A549 (cell line): Measurements from ENCODE around the gene TNPO2. TPM values are rescaled to one million over a fixed set of nuclear protein-coding genes. Genes with fewer than 3 reads are reported as not detected.

ENCODE experiments used
- ATAC-seq, 2 experiments: fragments of 200-7000 bp in 1 of 2; fragments of >200 bp in 1 of 2; cut with Nextera tagmentation in 1 of 2; cut with Tn5 transposase in 1 of 2; 3 replicates each; pipeline versions ENCODE4 v1.8.0 to v1.9.1; 2018 to 2020; ENCODE audit warnings: mild to moderate bottlenecking in 1 of 2, moderate library complexity in 1 of 2
- CTCF ChIA-PET: fragments of 300-600 bp; sonication (Branson Sonifier 250); formaldehyde crosslinking; extraction: SDS; loops from one replicate; lab custom pipeline; 2021; ENCODE audit warnings: antibody characterized with exemption, inconsistent platforms; lab: Yijun Ruan, JAX
- POLR2A ChIA-PET: fragments of 350-600 bp; formaldehyde crosslinking; extraction: SDS; loops from one replicate; lab custom pipeline; 2021; ENCODE audit warnings: antibody characterized with exemption, inconsistent platforms; lab: Yijun Ruan, JAX
- DNase-seq, 2 experiments: peaks; one replicate each; pipeline versions ENCODE4 v3.0.0 to v3.0.0-alpha.2; 2011 to 2016; ENCODE audit warnings: low read depth in 1 of 2, low spot score in 1 of 2
- FAIRE-seq: peaks from 2 replicates; lab custom pipeline; 2011; peaks lifted over from hg19 to GRCh38; lab: Jason Lieb, UNC
- H3K27ac ChIP-seq, 2 experiments: fragments of >200 bp; sonication (Bioruptor Twin); formaldehyde crosslinking; 3 replicates each; pipeline ENCODE4 v1.5.1; 2016 to 2017
- H3K4me1 ChIP-seq: fragments of >200 bp; sonication (Bioruptor Twin); formaldehyde crosslinking; 3 replicates; pipeline ENCODE4 v1.6.1; 2016
- H3K4me2 ChIP-seq: fragments of >200 bp; sonication (Bioruptor Twin); formaldehyde crosslinking; 3 replicates; pipeline ENCODE4 v1.6.1; 2016
- H3K4me3 ChIP-seq: fragments of >200 bp; sonication (Bioruptor Twin); formaldehyde crosslinking; 3 replicates; pipeline ENCODE4 v1.5.1; 2016
- H3K9me3 ChIP-seq: fragments of >200 bp; sonication (Bioruptor Twin); formaldehyde crosslinking; 3 replicates; pipeline ENCODE4 v1.6.1; 2016
- BHLHE40 ChIP-seq: IDR thresholded peaks from 2 replicates; pipeline ENCODE4 v1.6.1; 2012; ENCODE audit warnings: low read depth, low read length, inconsistent platforms
- CBX2 ChIP-seq: fragments of 200-600 bp; sonication (generic); IDR thresholded peaks from 2 replicates; pipeline ENCODE4 v1.6.1; 2016; ENCODE audit warnings: low read depth, mild to moderate bottlenecking, borderline replicate concordance
- CBX8 ChIP-seq: fragments of 200-600 bp; sonication (generic); IDR thresholded peaks from 2 replicates; pipeline ENCODE4 v1.6.1; 2016
- CHD4 ChIP-seq: fragments of 200-600 bp; sonication (generic); IDR thresholded peaks from 2 replicates; pipeline ENCODE4 v1.6.1; 2016; ENCODE audit warnings: antibody characterized with exemption, mild to moderate bottlenecking, borderline replicate concordance
- EP300 ChIP-seq, 2 experiments: fragments of >200 bp; sonication (Bioruptor Twin); formaldehyde crosslinking; IDR thresholded peaks; 2 replicates in 1 of 2; 3 replicates in 1 of 2; pipeline ENCODE4 v1.6.1; 2016 to 2017
- ESRRA ChIP-seq: fragments of 150-350 bp; IDR thresholded peaks from 2 replicates; pipeline ENCODE4 v1.6.1; 2014; ENCODE audit warnings: mild to moderate bottlenecking, low read length, borderline replicate concordance
- FOSB ChIP-seq: fragments of 250-450 bp; sonication (Bioruptor Pico); IDR thresholded peaks from 2 replicates; pipeline ENCODE4 v1.5.0; 2020; ENCODE audit warnings: mild to moderate bottlenecking, moderate library complexity
- HEYL ChIP-seq: fragments of 250-450 bp; sonication (Bioruptor Pico); IDR thresholded peaks from 2 replicates; pipeline ENCODE4 v1.8.0; 2021; ENCODE audit warnings: mild to moderate bottlenecking, moderate library complexity
- JUN ChIP-seq, 2 experiments: fragments of >200 bp; sonication (Bioruptor Twin); formaldehyde crosslinking; IDR thresholded peaks; 2 replicates in 1 of 2; 3 replicates in 1 of 2; pipeline ENCODE4 v1.6.1; 2016 to 2017
- JUNB ChIP-seq: fragments of >200 bp; sonication (Bioruptor Twin); formaldehyde crosslinking; IDR thresholded peaks from 2 replicates; pipeline ENCODE4 v1.6.1; 2016
- MAZ ChIP-seq: fragments of 150-350 bp; IDR thresholded peaks from 2 replicates; pipeline ENCODE4 v1.6.1; 2014; ENCODE audit warnings: antibody characterized with exemption, low read depth, low read length, borderline replicate concordance
- NPAS2 ChIP-seq: fragments of 250-450 bp; sonication (Bioruptor Pico); IDR thresholded peaks from 2 replicates; pipeline ENCODE4 v1.8.0; 2022; ENCODE audit warnings: mild to moderate bottlenecking, moderate library complexity, borderline replicate concordance
- NR3C1 ChIP-seq: fragments of >200 bp; sonication (Bioruptor Twin); formaldehyde crosslinking; IDR thresholded peaks from 3 replicates; pipeline ENCODE4 v1.6.1; 2017
- POLR2AphosphoS2 ChIP-seq: conservative IDR thresholded peaks from 2 replicates; pipeline ENCODE4 v1.6.1; 2012; ENCODE audit warnings: low read length, improper control_type of control experiment, inconsistent platforms
- RCOR1 ChIP-seq: fragments of 150-350 bp; IDR thresholded peaks from 2 replicates; pipeline ENCODE4 v1.6.1; 2014; ENCODE audit warnings: antibody characterized with exemption, low read length, low read depth
- SMC3 ChIP-seq: fragments of >200 bp; sonication (Bioruptor Twin); formaldehyde crosslinking; IDR thresholded peaks from 3 replicates; pipeline ENCODE4 v1.6.1; 2018; ENCODE audit warnings: inconsistent platforms
- TFCP2L1 ChIP-seq: fragments of 250-450 bp; sonication (Bioruptor Pico); IDR thresholded peaks from 2 replicates; pipeline ENCODE4 v1.5.0; 2021; ENCODE audit warnings: mild to moderate bottlenecking
- TP53 ChIP-seq: fragments of 250-450 bp; sonication (Bioruptor Pico); IDR thresholded peaks from 2 replicates; pipeline ENCODE4 v1.5.0; 2021; ENCODE audit warnings: mild to moderate bottlenecking, moderate library complexity
- ZFP36 ChIP-seq: fragments of 450-650 bp; IDR thresholded peaks from 2 replicates; pipeline ENCODE4 v1.6.1; 2014; ENCODE audit warnings: borderline replicate concordance; ENCODE audit not compliant: partially characterized antibody
- WGBS: methylation state at CpG from one replicate; pipeline ENCODE4 v1.1.6; 2017; ENCODE audit errors: missing lambda C conversion rate; 5-methylcytosine and 5-hydroxymethylcytosine counted together
- polyA plus RNA-seq, 4 experiments: library from polyadenylated mRNA; depleted of rRNA in 3 of 4; stranded (reverse); fragments of >200 nt; fragmentation: RNase III in 1 of 4; extraction: RNeasy Plus Mini Kit Qiagen cat#74134 plus additional on column Dnase treatment in 1 of 4; gene quantifications; 2 replicates in 3 of 4; 3 replicates in 1 of 4; pipeline ENCODE4 v1.2.3, GENCODE V29; 2011 to 2017
- TF ChIP-seq, protein P1 (sequence below): IDR thresholded peaks from 2 replicates; pipeline ENCODE4 v1.6.1; 2012
- TF ChIP-seq, protein P2 (sequence below): fragments of 200-600 bp; sonication (generic); IDR thresholded peaks from 2 replicates; pipeline ENCODE4 v1.6.1; 2016; ENCODE audit warnings: antibody characterized with exemption, mild to moderate bottlenecking, moderate library complexity
- TF ChIP-seq, protein P3 (sequence below): IDR thresholded peaks from 2 replicates; pipeline ENCODE4 v1.6.1; 2012
- TF ChIP-seq, protein P4 (sequence below): fragments of 250-450 bp; sonication (Bioruptor Pico); IDR thresholded peaks from 2 replicates; pipeline ENCODE4 v1.5.0; 2020; ENCODE audit warnings: low read depth, mild to moderate bottlenecking, moderate library complexity
- TF ChIP-seq, protein P5 (sequence below): fragments of 450-650 bp; IDR thresholded peaks from 2 replicates; pipeline ENCODE4 v1.6.1; 2014; ENCODE audit warnings: antibody characterized with exemption

The TNPO2 gene
- polyA plus RNA-seq, 2 of the 4 experiments (the other 2 are of a cell fraction), result 33.7 to 41.0 TPM

DNA sequence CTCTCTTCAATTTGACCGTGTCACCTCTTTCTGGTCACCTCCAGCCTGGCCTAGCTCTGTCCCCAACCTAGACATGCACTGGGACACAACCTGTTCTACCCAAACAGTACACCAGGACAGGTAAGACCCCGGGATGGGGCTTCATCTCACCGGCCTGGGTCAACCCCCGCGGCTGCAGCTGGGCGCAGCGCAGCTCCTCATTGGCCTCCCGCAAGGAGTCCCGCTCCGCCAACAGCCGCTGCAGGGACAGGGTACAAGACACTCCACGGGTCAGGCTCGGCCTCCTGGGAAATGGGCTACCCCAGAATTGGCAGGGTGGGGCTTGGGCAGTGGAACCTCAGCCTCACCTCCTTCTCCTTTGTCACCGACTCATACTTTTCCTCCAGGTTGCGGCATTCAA is 43.9 kb upstream of the TNPO2 start:
- ChIA-PET POLR2A (interaction anchor here (0.6 kb wide), 1 partner anchor 52 kb away, joined by 11 read pairs; no protein-coding TSS in a partner anchor), CTCF (interaction anchor here (3.2 to 38.2 kb wide), 6 partner anchors 1 to 117 kb away, joined by 17 to 901 read pairs (median 402); partner anchors contain the start of genes BEST2, GET3, HOOK2 and JUNB)
- Histone ChIP-seq H3K4me3 (no peak overlapping the region), H3K9me3 (no peaks in the 10 kb centered on the region), H3K27ac (no peak overlapping the region), H3K4me1 (no peaks in the 10 kb centered on the region), H3K4me2 (no peak overlapping the region)
- no peak for FAIRE-seq
- no peak for ATAC-seq
- TF ChIP-seq BHLHE40 (no peak), EP300 (IDR thresholded peaks at IDR 0.05) (no peak), CBX8 (no peak), FOSB (CRISPR knock-in tag) (no peak), CHD4 (no peak), TFCP2L1 (CRISPR knock-in tag) (no peak), NPAS2 (no peak), ZFP36 (no peak), CBX2 (no peak), NR3C1 (no peak), MAZ (no peak)
- WGBS, result 83% methylated on average over 5 of the region's 15 CpGs
- DNase-seq, result no peak

DNA sequence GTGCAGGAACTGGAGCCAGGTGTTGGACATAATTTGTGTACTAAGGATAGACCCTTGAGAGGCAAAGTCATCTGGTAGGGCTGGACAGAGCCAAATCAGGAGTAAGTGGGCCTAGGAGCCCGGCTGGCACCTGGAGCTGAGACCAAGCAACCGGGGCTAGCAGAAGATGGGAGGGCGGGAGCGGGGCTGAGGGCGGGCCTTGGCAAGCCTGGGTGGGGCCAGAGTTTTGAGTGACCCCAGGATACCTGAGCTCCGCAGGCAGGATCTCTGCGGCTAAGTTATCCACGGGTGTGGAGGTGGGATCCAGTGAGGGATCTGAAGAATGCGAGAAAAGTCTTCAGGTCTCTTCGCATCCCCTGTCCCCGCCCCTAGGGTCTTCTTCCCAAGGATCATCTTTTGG is 43.4 kb upstream of the TNPO2 start:
- TF ChIP-seq ESRRA, result no peak
- TF ChIP-seq, protein P1, sequence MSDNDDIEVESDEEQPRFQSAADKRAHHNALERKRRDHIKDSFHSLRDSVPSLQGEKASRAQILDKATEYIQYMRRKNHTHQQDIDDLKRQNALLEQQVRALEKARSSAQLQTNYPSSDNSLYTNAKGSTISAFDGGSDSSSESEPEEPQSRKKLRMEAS, result no peak
- no peak for TF ChIP-seq RCOR1
- TF ChIP-seq, protein P2, sequence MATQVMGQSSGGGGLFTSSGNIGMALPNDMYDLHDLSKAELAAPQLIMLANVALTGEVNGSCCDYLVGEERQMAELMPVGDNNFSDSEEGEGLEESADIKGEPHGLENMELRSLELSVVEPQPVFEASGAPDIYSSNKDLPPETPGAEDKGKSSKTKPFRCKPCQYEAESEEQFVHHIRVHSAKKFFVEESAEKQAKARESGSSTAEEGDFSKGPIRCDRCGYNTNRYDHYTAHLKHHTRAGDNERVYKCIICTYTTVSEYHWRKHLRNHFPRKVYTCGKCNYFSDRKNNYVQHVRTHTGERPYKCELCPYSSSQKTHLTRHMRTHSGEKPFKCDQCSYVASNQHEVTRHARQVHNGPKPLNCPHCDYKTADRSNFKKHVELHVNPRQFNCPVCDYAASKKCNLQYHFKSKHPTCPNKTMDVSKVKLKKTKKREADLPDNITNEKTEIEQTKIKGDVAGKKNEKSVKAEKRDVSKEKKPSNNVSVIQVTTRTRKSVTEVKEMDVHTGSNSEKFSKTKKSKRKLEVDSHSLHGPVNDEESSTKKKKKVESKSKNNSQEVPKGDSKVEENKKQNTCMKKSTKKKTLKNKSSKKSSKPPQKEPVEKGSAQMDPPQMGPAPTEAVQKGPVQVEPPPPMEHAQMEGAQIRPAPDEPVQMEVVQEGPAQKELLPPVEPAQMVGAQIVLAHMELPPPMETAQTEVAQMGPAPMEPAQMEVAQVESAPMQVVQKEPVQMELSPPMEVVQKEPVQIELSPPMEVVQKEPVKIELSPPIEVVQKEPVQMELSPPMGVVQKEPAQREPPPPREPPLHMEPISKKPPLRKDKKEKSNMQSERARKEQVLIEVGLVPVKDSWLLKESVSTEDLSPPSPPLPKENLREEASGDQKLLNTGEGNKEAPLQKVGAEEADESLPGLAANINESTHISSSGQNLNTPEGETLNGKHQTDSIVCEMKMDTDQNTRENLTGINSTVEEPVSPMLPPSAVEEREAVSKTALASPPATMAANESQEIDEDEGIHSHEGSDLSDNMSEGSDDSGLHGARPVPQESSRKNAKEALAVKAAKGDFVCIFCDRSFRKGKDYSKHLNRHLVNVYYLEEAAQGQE, result no peak
- no peak for TF ChIP-seq SMC3
- no peak for TF ChIP-seq POLR2AphosphoS2
- TF ChIP-seq NPAS2, result no peak
- no peak for TF ChIP-seq EP300 (IDR thresholded peaks at IDR 0.05)
- no peak for TF ChIP-seq BHLHE40
- TF ChIP-seq, protein P3, sequence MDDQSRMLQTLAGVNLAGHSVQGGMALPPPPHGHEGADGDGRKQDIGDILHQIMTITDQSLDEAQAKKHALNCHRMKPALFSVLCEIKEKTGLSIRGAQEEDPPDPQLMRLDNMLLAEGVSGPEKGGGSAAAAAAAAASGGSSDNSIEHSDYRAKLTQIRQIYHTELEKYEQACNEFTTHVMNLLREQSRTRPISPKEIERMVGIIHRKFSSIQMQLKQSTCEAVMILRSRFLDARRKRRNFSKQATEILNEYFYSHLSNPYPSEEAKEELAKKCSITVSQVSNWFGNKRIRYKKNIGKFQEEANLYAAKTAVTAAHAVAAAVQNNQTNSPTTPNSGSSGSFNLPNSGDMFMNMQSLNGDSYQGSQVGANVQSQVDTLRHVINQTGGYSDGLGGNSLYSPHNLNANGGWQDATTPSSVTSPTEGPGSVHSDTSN, result no peak
- no peak for TF ChIP-seq HEYL (CRISPR knock-in tag)
- TF ChIP-seq, protein P4, sequence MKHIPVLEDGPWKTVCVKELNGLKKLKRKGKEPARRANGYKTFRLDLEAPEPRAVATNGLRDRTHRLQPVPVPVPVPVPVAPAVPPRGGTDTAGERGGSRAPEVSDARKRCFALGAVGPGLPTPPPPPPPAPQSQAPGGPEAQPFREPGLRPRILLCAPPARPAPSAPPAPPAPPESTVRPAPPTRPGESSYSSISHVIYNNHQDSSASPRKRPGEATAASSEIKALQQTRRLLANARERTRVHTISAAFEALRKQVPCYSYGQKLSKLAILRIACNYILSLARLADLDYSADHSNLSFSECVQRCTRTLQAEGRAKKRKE, result no peak
- TF ChIP-seq ZFP36, result no peak
- TF ChIP-seq, protein P5, sequence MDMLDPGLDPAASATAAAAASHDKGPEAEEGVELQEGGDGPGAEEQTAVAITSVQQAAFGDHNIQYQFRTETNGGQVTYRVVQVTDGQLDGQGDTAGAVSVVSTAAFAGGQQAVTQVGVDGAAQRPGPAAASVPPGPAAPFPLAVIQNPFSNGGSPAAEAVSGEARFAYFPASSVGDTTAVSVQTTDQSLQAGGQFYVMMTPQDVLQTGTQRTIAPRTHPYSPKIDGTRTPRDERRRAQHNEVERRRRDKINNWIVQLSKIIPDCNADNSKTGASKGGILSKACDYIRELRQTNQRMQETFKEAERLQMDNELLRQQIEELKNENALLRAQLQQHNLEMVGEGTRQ, result no peak
- TF ChIP-seq JUN (IDR thresholded peaks at IDR 0.05), result no peak
- no peak for TF ChIP-seq TP53 (CRISPR knock-in tag)
- TF ChIP-seq CBX8, result no peak
- TF ChIP-seq JUNB, result no peak
- TF ChIP-seq, all 56 proteins: peak for 0
- no peak for DNase-seq
- no peak overlapping the region for H3K4me3 ChIP-seq
- ChIA-PET POLR2A (interaction anchor here (0.6 kb wide), 1 partner anchor 52 kb away, joined by 11 read pairs; no protein-coding TSS in a partner anchor), CTCF (interaction anchor here (1.5 to 38.2 kb wide), 7 partner anchors 2 to 117 kb away, joined by 5 to 901 read pairs (median 79); partner anchors contain the start of genes BEST2, GET3, HOOK2 and JUNB)
- no peak for ATAC-seq
- H3K4me2 ChIP-seq, result no peak overlapping the region
- 90% methylated on average over 11 of the region's 11 CpGs for WGBS
- FAIRE-seq, result no peak
- H3K27ac ChIP-seq, result no peak overlapping the region
- H3K9me3 ChIP-seq, result no peaks in the 10 kb centered on the region
- no peaks in the 10 kb centered on the region for H3K4me1 ChIP-seq
